Karpas-422 (cell line): ENCODE results near the gene EPS8L2. TPM values are rescaled to one million over a fixed set of nuclear protein-coding genes. Genes with fewer than 3 reads are reported as not detected.
A peak's percentile ranks its signal among the peaks of the same experiment; 100 is the strongest.
"Not testable (repeated sequence)": the region's sequence is repeated elsewhere in the genome, so short reads cannot be mapped to it uniquely, and the experiment has no call there.

ENCODE experiments used
- DNase-seq: peaks from one replicate; pipeline ENCODE4 v3.0.0-alpha.2; 2015
- H2AFZ ChIP-seq: fragments of 200-600 bp; sonication (generic); 2 replicates; pipeline ENCODE4 v1.6.1; 2014; ENCODE audit warnings: antibody characterized with exemption, low read length, mixed read lengths
- H3K27ac ChIP-seq: fragments of 200-600 bp; sonication (generic); 2 replicates; pipeline ENCODE4 v1.5.1; 2014; ENCODE audit warnings: mild to moderate bottlenecking, low read length, moderate library complexity
- H3K27me3 ChIP-seq: fragments of 200-600 bp; sonication (generic); 2 replicates; pipeline ENCODE4 v1.6.1; 2014; ENCODE audit warnings: low read length, mixed read lengths
- H3K36me3 ChIP-seq: fragments of 200-600 bp; sonication (generic); 2 replicates; pipeline ENCODE4 v1.6.1; 2014; ENCODE audit warnings: low read length, mixed read lengths; ENCODE audit not compliant: insufficient read depth
- H3K4me1 ChIP-seq: fragments of 200-600 bp; sonication (generic); 2 replicates; pipeline ENCODE4 v1.6.1; 2014; ENCODE audit warnings: mild to moderate bottlenecking, low read length, mixed read lengths
- H3K4me2 ChIP-seq: fragments of 200-600 bp; sonication (generic); 2 replicates; pipeline ENCODE4 v1.6.1; 2014; ENCODE audit warnings: low read length, low read depth, mild to moderate bottlenecking; ENCODE audit not compliant: poor library complexity, severe bottlenecking
- H3K4me3 ChIP-seq: fragments of 200-600 bp; sonication (generic); 2 replicates; pipeline ENCODE4 v1.5.1; 2014; ENCODE audit warnings: mild to moderate bottlenecking, antibody characterized with exemption, low read length, mixed read lengths
- H3K79me2 ChIP-seq: fragments of 200-600 bp; sonication (generic); 2 replicates; pipeline ENCODE4 v1.6.1; 2014; ENCODE audit warnings: mild to moderate bottlenecking, low read length, mixed read lengths
- H3K9ac ChIP-seq: fragments of 200-600 bp; sonication (generic); 2 replicates; pipeline ENCODE4 v1.6.0; 2014; ENCODE audit warnings: low read length
- H3K9me2 ChIP-seq: fragments of 200-600 bp; sonication (generic), shearing (Covaris generic); replicated peaks from 2 replicates; pipeline ENCODE4 v1.6.0; 2014; ENCODE audit warnings: mild to moderate bottlenecking, low read length, moderate library complexity; ENCODE audit not compliant: insufficient read depth
- H3K9me3 ChIP-seq: fragments of 300-700, 200-600 bp; sonication (generic); 2 replicates; pipeline ENCODE4 v1.6.1; 2014; ENCODE audit warnings: low read length, mixed read lengths
- H4K20me1 ChIP-seq: fragments of 200-600 bp; sonication (generic); 2 replicates; pipeline ENCODE4 v1.6.1; 2014; ENCODE audit warnings: mild to moderate bottlenecking, antibody characterized with exemption, low read length, low read depth; ENCODE audit not compliant: insufficient read depth
- total RNA-seq: library from RNA; depleted of rRNA; stranded (reverse); fragments of >200 nt; shearing (Covaris generic); gene quantifications from 2 replicates; pipeline ENCODE4 v1.2.3, GENCODE V29; 2014; ENCODE audit warnings: low replicate concordance

Gene EPS8L2
- total RNA-seq, 1 experiment from 2014 or later = 2.3 TPM

DNA sequence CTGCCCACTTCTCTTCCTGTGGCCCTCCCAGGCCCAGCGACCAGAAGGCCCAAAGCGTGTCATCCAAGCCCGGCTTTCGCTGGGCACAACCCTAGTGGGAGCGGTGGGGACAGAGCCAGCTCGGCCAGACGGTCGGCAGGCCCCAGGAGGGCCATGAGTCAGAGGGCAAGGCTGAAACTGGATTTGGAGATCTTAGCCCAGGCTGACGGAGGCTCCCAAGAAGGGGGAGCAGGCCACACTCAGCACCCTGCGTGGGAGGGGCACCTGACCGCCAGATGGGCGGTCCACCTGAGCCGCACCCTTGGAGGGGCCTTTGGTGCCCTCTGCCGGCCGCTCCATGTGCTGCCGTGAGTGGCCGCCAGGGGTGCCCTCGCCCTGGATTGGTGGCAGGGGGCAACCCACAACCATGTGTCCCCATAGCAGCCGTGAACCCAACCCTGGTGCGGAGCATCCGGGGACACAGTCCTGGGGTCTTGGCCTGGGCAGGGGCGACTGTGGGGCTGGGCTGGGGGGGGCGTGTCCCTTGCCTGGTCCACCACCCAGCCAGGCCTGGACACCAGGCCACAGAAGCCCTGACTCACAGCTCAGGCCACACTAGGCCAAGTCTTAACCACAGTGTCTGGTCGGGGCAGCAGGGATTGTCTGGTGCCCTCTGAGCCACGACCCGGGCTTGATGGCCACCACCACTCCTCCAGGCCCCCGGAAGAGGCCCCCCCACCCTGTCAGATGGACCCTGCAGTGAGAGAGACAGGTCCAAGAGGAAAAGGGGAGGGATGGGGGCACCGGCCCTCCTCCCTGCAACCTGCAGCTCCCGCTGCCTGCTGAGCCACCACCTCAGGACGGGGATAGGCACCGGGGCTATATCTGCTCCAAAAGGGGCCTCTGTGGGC lies 22.1 kb downstream of the EPS8L2 start:
- peaks cover 8% of the 10 kb centered on the region; the same call in 1 of the 2 replicates for H4K20me1 ChIP-seq
- H3K4me1 ChIP-seq = peaks cover 33% of the 10 kb centered on the region
- H3K27ac ChIP-seq = no peak overlapping the region
- no peak overlapping the region for H3K4me2 ChIP-seq
- H3K79me2 ChIP-seq = no peaks in the 10 kb centered on the region
- no peaks in the 10 kb centered on the region for H3K36me3 ChIP-seq
- no peaks in the 10 kb centered on the region for H3K9me3 ChIP-seq
- no peak overlapping the region for H2AFZ ChIP-seq
- no peak overlapping the region for H3K9ac ChIP-seq
- no peaks in the 10 kb centered on the region for H3K27me3 ChIP-seq
- no peaks in the 10 kb centered on the region for H3K9me2 ChIP-seq
- DNase-seq = peak; percentile 89
- no peak overlapping the region for H3K4me3 ChIP-seq

DNA sequence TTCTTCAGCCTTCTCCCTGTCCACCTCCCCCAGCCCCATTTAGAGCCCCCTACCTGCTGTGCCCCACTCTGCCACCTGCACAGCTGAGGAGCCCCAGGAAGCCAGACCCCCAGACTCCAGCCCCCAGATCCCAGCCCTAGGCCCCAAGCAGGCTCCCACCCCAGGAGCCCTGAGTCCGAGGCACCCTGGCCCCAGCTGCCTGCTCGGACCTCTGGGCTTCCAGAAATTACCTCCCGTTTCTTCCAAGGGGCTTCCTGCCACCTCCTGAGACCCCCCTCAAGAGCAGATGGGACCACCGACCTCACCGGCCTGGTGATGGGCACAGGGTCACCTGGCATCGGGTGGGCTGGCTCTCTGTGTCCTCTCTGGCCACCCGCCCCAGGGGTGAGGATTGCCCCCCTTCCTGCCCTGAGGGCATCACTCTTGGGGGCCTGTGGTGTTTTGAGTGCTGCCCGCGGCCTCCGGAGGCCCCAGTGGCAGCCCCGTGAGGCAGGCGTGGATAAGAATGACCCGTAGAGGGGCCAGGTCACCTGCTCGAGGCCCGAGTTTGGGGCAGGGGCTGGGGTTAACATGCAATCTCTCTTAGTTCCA lies 23.0 kb downstream of the EPS8L2 start:
- H3K9me2 ChIP-seq = no peaks in the 10 kb centered on the region
- no peak overlapping the region for H3K4me3 ChIP-seq

DNA sequence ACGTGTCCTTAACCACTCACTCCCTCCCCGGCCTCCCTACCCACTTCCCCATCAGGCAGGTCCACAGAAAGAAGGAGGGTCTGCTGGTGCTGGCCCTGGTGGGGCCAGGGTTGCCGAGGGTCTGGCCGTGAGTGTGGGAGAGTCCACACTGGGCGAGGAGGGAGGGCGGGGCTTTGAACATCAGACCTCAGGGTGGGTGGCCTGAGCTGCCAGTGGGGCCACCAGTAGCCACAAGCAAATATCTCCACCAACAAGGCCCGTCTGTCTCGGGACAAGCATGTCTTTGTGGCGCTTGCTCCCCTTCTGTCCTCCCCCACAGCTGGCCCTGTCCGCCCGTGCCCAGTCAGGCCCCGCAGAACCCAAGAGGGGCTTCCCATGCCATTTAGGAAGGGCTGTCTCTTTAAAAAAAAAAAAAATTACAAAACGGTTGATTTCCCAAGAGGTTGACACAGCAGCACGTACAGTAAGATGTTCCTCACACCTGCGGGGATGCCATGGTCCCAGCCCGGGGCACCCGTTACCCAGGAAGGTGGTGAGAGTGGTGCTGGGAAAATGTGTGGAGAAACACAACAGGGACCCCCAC lies 23.6 kb downstream of the EPS8L2 start:
- no peak overlapping the region for H3K4me2 ChIP-seq
- no peak for DNase-seq
- H2AFZ ChIP-seq = no peak overlapping the region

More for the DNA sequence above, 23.0 kb downstream of the EPS8L2 start:
- peaks cover 4% of the 10 kb centered on the region; the same call in 1 of the 2 replicates for H4K20me1 ChIP-seq
- H3K36me3 ChIP-seq = no peaks in the 10 kb centered on the region
- H3K9me3 ChIP-seq = no peaks in the 10 kb centered on the region
- no peaks in the 10 kb centered on the region for H3K27me3 ChIP-seq
- no peak overlapping the region for H2AFZ ChIP-seq
- DNase-seq = no peak
- H3K27ac ChIP-seq = no peak overlapping the region
- peak overlapping the region; percentile 24; the same call in 1 of the 2 replicates for H3K9ac ChIP-seq
- H3K4me2 ChIP-seq = no peak overlapping the region
- no peaks in the 10 kb centered on the region for H3K79me2 ChIP-seq
- peaks cover 30% of the 10 kb centered on the region for H3K4me1 ChIP-seq

DNA sequence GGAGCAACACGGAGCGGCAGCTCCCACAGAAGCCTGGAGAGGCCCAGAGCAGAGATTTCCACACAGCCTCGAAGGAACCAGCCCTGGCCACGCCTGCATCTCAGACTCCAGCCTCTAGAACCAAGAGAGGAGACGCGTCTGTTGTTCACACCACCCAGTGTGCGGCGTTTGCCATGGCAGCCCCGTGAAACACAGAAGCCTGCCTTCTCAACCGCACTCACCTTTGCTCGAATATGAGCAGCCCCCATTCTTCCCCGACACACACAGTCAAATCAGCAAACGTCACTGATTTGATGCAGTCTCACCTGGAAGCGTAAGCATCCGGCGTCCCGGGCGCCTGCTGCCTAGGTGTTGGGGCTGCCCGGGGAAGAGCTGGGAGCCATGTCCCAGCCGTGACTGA lies 27.0 kb downstream of the EPS8L2 start:
- Histone ChIP-seq H3K4me3 (no peak overlapping the region), H3K27me3 (no peaks in the 10 kb centered on the region), H3K4me2 (no peak overlapping the region), H4K20me1 (no peaks in the 10 kb centered on the region), H3K4me1 (peaks cover 10% of the 10 kb centered on the region), H3K9ac (no peak overlapping the region), H3K36me3 (no peaks in the 10 kb centered on the region), H3K9me2 (no peaks in the 10 kb centered on the region), H3K79me2 (no peaks in the 10 kb centered on the region), H3K9me3 (no peaks in the 10 kb centered on the region), H2AFZ (no peak overlapping the region), H3K27ac (no peak overlapping the region)
- DNase-seq = no peak

More for the DNA sequence above, 23.6 kb downstream of the EPS8L2 start:
- Histone ChIP-seq H3K36me3 (no peaks in the 10 kb centered on the region), H3K9ac (peak overlapping the region; percentile 24; the same call in 1 of the 2 replicates), H4K20me1 (0 out of 2 replicates have a peak, but pooled peaks cover 4% of the 10 kb centered on the region), H3K27ac (no peak overlapping the region), H3K4me3 (no peak overlapping the region), H3K4me1 (peaks cover 27% of the 10 kb centered on the region), H3K9me3 (no peaks in the 10 kb centered on the region), H3K79me2 (no peaks in the 10 kb centered on the region), H3K9me2 (no peaks in the 10 kb centered on the region), H3K27me3 (no peaks in the 10 kb centered on the region)

DNA sequence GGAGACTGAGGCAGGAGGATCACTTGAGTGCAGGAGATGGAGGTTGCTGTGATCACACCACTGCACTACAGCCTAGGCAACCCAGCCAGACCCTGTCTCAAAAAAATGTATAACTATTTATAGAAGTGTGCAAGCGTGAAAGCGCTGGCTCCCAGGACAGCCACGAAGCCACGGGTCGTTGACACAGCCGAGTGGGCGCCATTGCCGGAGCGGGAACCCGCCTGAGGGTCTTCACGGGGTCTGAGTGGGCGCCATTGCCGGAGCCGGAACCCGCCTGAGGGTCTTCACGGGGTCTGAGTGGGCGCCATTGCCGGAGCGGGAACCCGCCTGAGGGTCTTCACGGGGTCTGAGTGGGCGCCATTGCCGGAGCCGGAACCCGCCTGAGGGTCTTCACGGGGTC lies 28.5 kb downstream of the EPS8L2 start:
- not testable (repeated sequence) for H3K4me1 ChIP-seq, H3K9ac ChIP-seq, H4K20me1 ChIP-seq, DNase-seq, H3K27ac ChIP-seq, H3K36me3 ChIP-seq, H3K9me2 ChIP-seq, H3K4me2 ChIP-seq, H3K9me3 ChIP-seq, H3K79me2 ChIP-seq, H3K27me3 ChIP-seq, H2AFZ ChIP-seq, H3K4me3 ChIP-seq

DNA sequence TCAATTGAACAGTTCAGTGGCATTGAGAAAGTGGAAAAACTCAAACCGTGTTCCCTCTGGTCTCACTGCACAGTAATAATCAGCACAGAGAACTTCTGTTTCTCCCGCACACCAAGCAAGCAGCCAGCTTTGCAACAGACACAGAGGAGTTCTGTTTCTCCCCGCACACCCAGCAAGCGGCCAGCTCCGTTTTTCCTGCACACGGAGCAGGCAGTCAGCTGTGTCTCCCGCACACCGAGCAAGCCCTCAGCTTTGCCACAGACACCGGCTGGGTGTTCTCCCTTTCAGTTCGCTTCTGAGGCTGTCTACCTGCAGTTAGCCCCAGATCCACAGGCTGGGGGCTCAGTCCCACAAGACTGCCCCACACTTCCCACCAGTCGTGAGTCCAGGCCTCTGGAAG lies 31.3 kb downstream of the EPS8L2 start:
- Histone ChIP-seq H3K79me2 (no peaks in the 10 kb centered on the region), H3K9me3 (no peaks in the 10 kb centered on the region), H3K27me3 (no peaks in the 10 kb centered on the region), H3K4me3 (no peak overlapping the region), H4K20me1 (no peaks in the 10 kb centered on the region), H3K36me3 (no peaks in the 10 kb centered on the region), H3K4me1 (no peaks in the 10 kb centered on the region), H3K9ac (no peak overlapping the region), H3K27ac (no peak overlapping the region), H3K4me2 (no peak overlapping the region), H3K9me2 (no peaks in the 10 kb centered on the region), H2AFZ (no peak overlapping the region)
- DNase-seq = no peak

DNA sequence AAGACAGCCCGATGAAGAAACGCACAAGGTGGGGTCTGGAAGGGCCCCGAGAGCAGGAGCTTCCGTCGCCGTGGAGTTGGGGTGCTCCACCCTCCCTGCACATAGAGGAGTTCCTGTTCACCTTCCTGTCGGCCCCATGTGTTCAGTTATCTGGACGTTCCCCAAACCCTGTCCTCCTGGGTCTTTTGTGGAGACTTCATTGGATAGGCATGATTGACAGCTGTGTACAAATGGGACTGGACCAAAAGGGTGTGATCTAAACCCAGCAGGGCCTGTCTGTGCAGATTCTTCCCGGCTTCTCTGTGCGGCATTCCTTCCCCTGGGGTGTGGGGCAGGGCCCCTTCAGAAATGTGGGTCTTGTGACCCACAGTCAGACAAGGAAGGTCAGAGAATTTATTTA lies 31.9 kb downstream of the EPS8L2 start:
- DNase-seq, H3K4me2 ChIP-seq: not testable (repeated sequence)

DNA sequence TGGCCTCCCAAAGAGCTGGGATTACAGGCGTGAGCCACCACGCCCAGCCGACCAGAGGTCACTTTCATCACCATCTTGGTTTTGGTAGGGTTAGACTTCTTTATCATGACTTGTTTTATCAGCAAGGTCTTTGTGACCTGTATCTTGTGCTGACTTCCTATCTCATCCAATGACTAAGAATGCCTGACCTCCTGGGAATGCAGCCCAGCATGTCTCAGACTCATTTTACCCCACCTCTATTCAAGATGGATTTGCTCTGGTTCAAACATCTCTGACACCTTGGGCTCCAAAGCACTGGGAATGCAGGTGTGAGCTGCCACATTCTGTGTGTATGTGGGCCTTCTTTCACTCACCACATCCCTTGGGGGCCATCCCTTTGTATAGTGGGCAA lies 36.1 kb downstream of the EPS8L2 start:
- no peaks in the 10 kb centered on the region for H4K20me1 ChIP-seq
- no peak for DNase-seq
- H3K9me2 ChIP-seq = no peaks in the 10 kb centered on the region
- H3K27me3 ChIP-seq = no peaks in the 10 kb centered on the region
- no peaks in the 10 kb centered on the region for H3K79me2 ChIP-seq
- no peaks in the 10 kb centered on the region for H3K36me3 ChIP-seq
- H3K4me2 ChIP-seq = no peak overlapping the region
- no peaks in the 10 kb centered on the region for H3K9me3 ChIP-seq
- H3K4me1 ChIP-seq = peaks cover 8% of the 10 kb centered on the region
- H3K4me3 ChIP-seq = no peak overlapping the region
- no peak overlapping the region for H3K9ac ChIP-seq
- no peak overlapping the region for H2AFZ ChIP-seq
- H3K27ac ChIP-seq = no peak overlapping the region

More for the DNA sequence above, 31.9 kb downstream of the EPS8L2 start:
- not testable (repeated sequence) for H3K4me3 ChIP-seq, H3K36me3 ChIP-seq, H4K20me1 ChIP-seq, H3K9ac ChIP-seq, H3K9me3 ChIP-seq, H3K27me3 ChIP-seq, H3K79me2 ChIP-seq, H3K4me1 ChIP-seq, H2AFZ ChIP-seq, H3K27ac ChIP-seq, H3K9me2 ChIP-seq
